ENCODE results near the gene PAM.
"Not testable (repeated sequence)": the region's sequence is repeated elsewhere in the genome, so short reads cannot be mapped to it uniquely, and the experiment has no call there.

Gene PAM

DNA sequence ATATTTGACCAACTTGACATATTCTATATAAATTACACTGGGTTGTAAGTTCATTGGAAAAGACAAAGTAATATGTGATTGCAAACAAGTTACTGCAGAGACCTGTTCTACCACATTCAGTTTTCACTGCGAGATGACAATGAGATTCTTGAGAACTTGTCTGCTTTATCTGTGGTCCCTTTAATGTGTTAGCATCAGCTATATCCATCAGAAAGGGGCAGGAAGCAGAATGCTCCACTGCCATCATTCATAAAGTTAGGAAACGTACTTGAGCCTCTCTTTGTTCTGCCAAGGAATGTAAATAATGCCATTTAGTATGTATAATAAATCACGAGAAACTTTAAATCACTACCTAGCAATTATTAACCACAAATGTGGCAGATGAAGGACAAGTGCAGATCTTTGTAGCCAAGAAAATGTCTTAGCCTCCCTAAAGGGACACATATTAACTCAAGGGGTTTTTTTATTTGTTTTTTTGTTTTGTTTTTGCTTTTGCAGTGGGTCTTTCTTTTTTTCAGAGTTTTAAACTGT lies 305.4 kb downstream of the PAM start:
- FAIRE-seq: no peak
- TF ChIP-seq POLR2AphosphoS5 (IDR thresholded peaks at IDR 0.05; ENCODE audit: low read depth, low read length) (no peak), POLR2A (IDR thresholded peaks at IDR 0.05; ENCODE audit: low read depth, low read length) (no peak), TAF1 (IDR thresholded peaks at IDR 0.05; ENCODE audit: borderline replicate concordance, low read depth, low read length) (no peak)
- no peak for DNase-seq (ENCODE audit: insufficient read length)

- TF ChIP-seq TAF1 (IDR thresholded peaks at IDR 0.05; ENCODE audit: borderline replicate concordance, low read depth, low read length): no peak
- no peak for TF ChIP-seq POLR2AphosphoS5 (IDR thresholded peaks at IDR 0.05; ENCODE audit: low read depth, low read length)
- TF ChIP-seq POLR2A (IDR thresholded peaks at IDR 0.05; ENCODE audit: low read depth, low read length): no peak
- FAIRE-seq (peak; percentile 50), DNase-seq (ENCODE audit: insufficient read length) (no peak)
Measured at GRCh38 chr5:103066326-103066725, 311.2 kb downstream of the PAM start.

DNA sequence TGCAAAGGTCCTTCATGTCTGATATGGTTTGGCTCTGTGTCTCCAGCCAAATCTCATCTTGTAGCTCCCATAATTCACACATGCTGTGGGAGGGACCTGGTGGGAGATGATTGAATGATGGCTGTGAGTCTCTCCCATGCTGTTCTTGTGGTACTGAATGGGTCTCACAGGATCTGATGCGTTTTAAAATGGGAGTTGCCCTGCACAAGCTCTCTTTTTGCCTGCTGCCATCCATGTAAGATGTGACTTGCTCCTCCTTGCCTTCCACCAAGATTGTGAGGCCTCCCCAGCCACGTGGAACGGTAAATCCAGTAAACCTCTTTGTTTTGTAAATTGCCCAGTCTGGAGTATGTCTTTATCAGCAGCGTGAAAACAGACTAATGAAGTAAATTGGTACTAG lies 318.4 kb downstream of the PAM start:
- DNase-seq (ENCODE audit: insufficient read length); FAIRE-seq: not testable (repeated sequence)

GRCh38 chr5:103075442-103075841 lies 320.3 kb downstream of the PAM start:
- TF ChIP-seq POLR2AphosphoS5 (IDR thresholded peaks at IDR 0.05; ENCODE audit: low read depth, low read length) (no peak), TAF1 (IDR thresholded peaks at IDR 0.05; ENCODE audit: borderline replicate concordance, low read depth, low read length) (no peak), POLR2A (IDR thresholded peaks at IDR 0.05; ENCODE audit: low read depth, low read length) (no peak)
- FAIRE-seq (no peak), DNase-seq (ENCODE audit: insufficient read length) (no peak)

All from GM12892 (cell line).